Measurements from ENCODE around the gene CTLA4. TPM values are rescaled to one million over a fixed set of nuclear protein-coding genes. Genes with fewer than 3 reads are reported as not detected.
A peak's percentile ranks its signal among the peaks of the same experiment; 100 is the strongest.

CTLA4 gene
- total RNA-seq, 1 donor from 2014 or later = 118 TPM

- Mint-ChIP-seq H3K27ac (no peak overlapping the region), H3K4me1 (ENCODE audit: low read depth) (peaks cover 32% of the 10 kb centered on the region), H3K9me3 (peaks cover 40% of the 10 kb centered on the region), H3K36me3 (ENCODE audit: low read depth) (peaks cover 26% of the 10 kb centered on the region), H3K27me3 (ENCODE audit: insufficient read depth) (no peaks in the 10 kb centered on the region), H3K4me3 (no peak overlapping the region)
- no peak for DNase-seq (ENCODE audit: low spot score)
- intact Hi-C loops (cut with micrococcal nuclease) = loop anchor here (10.0 kb wide), 1 partner anchor 665 kb away; the partner anchor contains the start of gene CYP20A1
Observed at GRCh38 chr2:203900253-203900652, 32.7 kb downstream of the CTLA4 start.

- no peak overlapping the region for H3K27ac Mint-ChIP-seq
- H3K4me3 Mint-ChIP-seq = no peak overlapping the region
- no peaks in the 10 kb centered on the region for H3K27me3 Mint-ChIP-seq (ENCODE audit: insufficient read depth)
- intact Hi-C loops (cut with micrococcal nuclease) = loop anchor here (10.0 kb wide), 1 partner anchor 669 kb away; the partner anchor contains the start of gene CYP20A1
- H3K36me3 Mint-ChIP-seq (ENCODE audit: low read depth) = peaks cover 26% of the 10 kb centered on the region
- no peak for DNase-seq (ENCODE audit: low spot score)
- H3K9me3 Mint-ChIP-seq = peaks cover 40% of the 10 kb centered on the region
- peaks cover 12% of the 10 kb centered on the region for H3K4me1 Mint-ChIP-seq (ENCODE audit: low read depth)
Observed at GRCh38 chr2:203904022-203904421, 36.5 kb downstream of the CTLA4 start.

- Mint-ChIP-seq H3K27ac (no peak overlapping the region), H3K27me3 (ENCODE audit: insufficient read depth) (no peaks in the 10 kb centered on the region), H3K9me3 (peaks cover 31% of the 10 kb centered on the region), H3K4me1 (ENCODE audit: low read depth) (peaks cover 19% of the 10 kb centered on the region), H3K4me3 (no peak overlapping the region), H3K36me3 (ENCODE audit: low read depth) (peaks cover 16% of the 10 kb centered on the region)
- intact Hi-C loops (cut with micrococcal nuclease) = loop anchor here (5.0 to 10.0 kb wide), 2 partner anchors 253 to 671 kb away; partner anchors contain the start of gene CYP20A1
- DNase-seq (ENCODE audit: low spot score) = no peak
Observed at GRCh38 chr2:203905656-203906055, 38.1 kb downstream of the CTLA4 start.

GRCh38 chr2:203908066-203908796, 40.7 kb downstream of the CTLA4 start:
- no peak overlapping the region for H3K4me3 Mint-ChIP-seq
- DNase-seq (ENCODE audit: low spot score) = no peak
- H3K27me3 Mint-ChIP-seq (ENCODE audit: insufficient read depth) = no peaks in the 10 kb centered on the region
- H3K36me3 Mint-ChIP-seq (ENCODE audit: low read depth) = peaks cover 5% of the 10 kb centered on the region
- no peak overlapping the region for H3K27ac Mint-ChIP-seq
- peaks cover 11% of the 10 kb centered on the region for H3K9me3 Mint-ChIP-seq
- intact Hi-C loops (cut with micrococcal nuclease) = loop anchor here (5.0 to 10.0 kb wide), 2 partner anchors 256 to 673 kb away; partner anchors contain the start of gene CYP20A1
- peaks cover 19% of the 10 kb centered on the region for H3K4me1 Mint-ChIP-seq (ENCODE audit: low read depth)

- Mint-ChIP-seq H3K27ac (peak overlapping the region; percentile 62), H3K27me3 (ENCODE audit: insufficient read depth) (peaks cover under 1% of the 10 kb centered on the region), H3K4me1 (ENCODE audit: low read depth) (peaks cover 19% of the 10 kb centered on the region), H3K9me3 (peaks cover 8% of the 10 kb centered on the region), H3K36me3 (ENCODE audit: low read depth) (peaks cover 5% of the 10 kb centered on the region), H3K4me3 (no peak overlapping the region)
- DNase-seq (ENCODE audit: low spot score) = no peak
- intact Hi-C loops (cut with micrococcal nuclease) = loop anchor here (1.0 to 10.0 kb wide), 9 partner anchors 37 to 674 kb away; partner anchors contain the start of gene CYP20A1
Observed at GRCh38 chr2:203908797-203909185, 41.2 kb downstream of the CTLA4 start.

- H3K4me1 Mint-ChIP-seq (ENCODE audit: low read depth) = peaks cover 25% of the 10 kb centered on the region
- peaks cover 5% of the 10 kb centered on the region for H3K9me3 Mint-ChIP-seq
- no peak for DNase-seq (ENCODE audit: low spot score)
- peaks cover 5% of the 10 kb centered on the region for H3K36me3 Mint-ChIP-seq (ENCODE audit: low read depth)
- peak overlapping the region; percentile 62 for H3K27ac Mint-ChIP-seq
- intact Hi-C loops (cut with micrococcal nuclease) = loop anchor here (1.0 to 10.0 kb wide), 9 partner anchors 38 to 675 kb away; partner anchors contain the start of gene CYP20A1
- peak overlapping the region; percentile 41 for H3K4me3 Mint-ChIP-seq
- peaks cover 2% of the 10 kb centered on the region for H3K27me3 Mint-ChIP-seq (ENCODE audit: insufficient read depth)
Observed at GRCh38 chr2:203909261-203909967, 41.8 kb downstream of the CTLA4 start.

GRCh38 chr2:203909974-203910373, 42.4 kb downstream of the CTLA4 start:
- H3K4me3 Mint-ChIP-seq = peak overlapping the region; percentile 21
- intact Hi-C loops (cut with micrococcal nuclease) = loop anchor here (1.0 to 10.0 kb wide), 13 partner anchors 19 to 675 kb away; partner anchors contain the start of gene CYP20A1
- DNase-seq (ENCODE audit: low spot score) = no peak

GRCh38 chr2:203913947-203914346, 46.4 kb downstream of the CTLA4 start:
- Mint-ChIP-seq H3K36me3 (ENCODE audit: low read depth) (no peaks in the 10 kb centered on the region), H3K4me1 (ENCODE audit: low read depth) (peaks cover 61% of the 10 kb centered on the region), H3K4me3 (no peak overlapping the region), H3K27me3 (ENCODE audit: insufficient read depth) (peaks cover 2% of the 10 kb centered on the region), H3K9me3 (no peaks in the 10 kb centered on the region), H3K27ac (peak overlapping the region; percentile 25)
- intact Hi-C loops (cut with micrococcal nuclease) = loop anchor here (5.0 kb wide), 1 partner anchor 317 kb away; no protein-coding TSS in a partner anchor
- DNase-seq (ENCODE audit: low spot score) = no peak

More at GRCh38 chr2:203909974-203910373, 42.4 kb downstream of the CTLA4 start:
- Mint-ChIP-seq H3K27me3 (ENCODE audit: insufficient read depth) (peaks cover 2% of the 10 kb centered on the region), H3K9me3 (peaks cover under 1% of the 10 kb centered on the region), H3K27ac (peak overlapping the region; percentile 33), H3K4me1 (ENCODE audit: low read depth) (peaks cover 31% of the 10 kb centered on the region), H3K36me3 (ENCODE audit: low read depth) (peaks cover 2% of the 10 kb centered on the region)

GRCh38 chr2:203914546-203915182, 47.1 kb downstream of the CTLA4 start:
- intact Hi-C loops (cut with micrococcal nuclease) = loop anchor here (5.0 kb wide), 1 partner anchor 317 kb away; no protein-coding TSS in a partner anchor
- Mint-ChIP-seq H3K4me1 (ENCODE audit: low read depth) (peaks cover 54% of the 10 kb centered on the region), H3K9me3 (no peaks in the 10 kb centered on the region), H3K4me3 (no peak overlapping the region), H3K27ac (no peak overlapping the region), H3K36me3 (ENCODE audit: low read depth) (no peaks in the 10 kb centered on the region), H3K27me3 (ENCODE audit: insufficient read depth) (peaks cover 2% of the 10 kb centered on the region)
- DNase-seq (ENCODE audit: low spot score) = no peak

- peaks cover 2% of the 10 kb centered on the region for H3K27me3 Mint-ChIP-seq (ENCODE audit: insufficient read depth)
- intact Hi-C loops (cut with micrococcal nuclease) = no loop called here
- H3K36me3 Mint-ChIP-seq (ENCODE audit: low read depth) = no peaks in the 10 kb centered on the region
- no peak overlapping the region for H3K4me3 Mint-ChIP-seq
- H3K4me1 Mint-ChIP-seq (ENCODE audit: low read depth) = peaks cover 48% of the 10 kb centered on the region
- no peaks in the 10 kb centered on the region for H3K9me3 Mint-ChIP-seq
- no peak overlapping the region for H3K27ac Mint-ChIP-seq
- no peak for DNase-seq (ENCODE audit: low spot score)
Observed at GRCh38 chr2:203915256-203915655, 47.7 kb downstream of the CTLA4 start.

GRCh38 chr2:203916756-203917155, 49.2 kb downstream of the CTLA4 start:
- peaks cover 45% of the 10 kb centered on the region for H3K4me1 Mint-ChIP-seq (ENCODE audit: low read depth)
- H3K27ac Mint-ChIP-seq = peak overlapping the region; percentile 3
- H3K36me3 Mint-ChIP-seq (ENCODE audit: low read depth) = no peaks in the 10 kb centered on the region
- H3K4me3 Mint-ChIP-seq = no peak overlapping the region
- DNase-seq (ENCODE audit: low spot score) = no peak
- intact Hi-C loops (cut with micrococcal nuclease) = loop anchor here (2.0 kb wide), 1 partner anchor 18 kb away; no protein-coding TSS in a partner anchor
- H3K9me3 Mint-ChIP-seq = no peaks in the 10 kb centered on the region
- peaks cover 2% of the 10 kb centered on the region for H3K27me3 Mint-ChIP-seq (ENCODE audit: insufficient read depth)

- Mint-ChIP-seq H3K27ac (no peak overlapping the region), H3K4me3 (no peak overlapping the region), H3K9me3 (no peaks in the 10 kb centered on the region), H3K36me3 (ENCODE audit: low read depth) (no peaks in the 10 kb centered on the region), H3K27me3 (ENCODE audit: insufficient read depth) (peaks cover 4% of the 10 kb centered on the region), H3K4me1 (ENCODE audit: low read depth) (peaks cover 45% of the 10 kb centered on the region)
- intact Hi-C loops (cut with micrococcal nuclease) = no loop called here
- DNase-seq (ENCODE audit: low spot score) = no peak
Observed at GRCh38 chr2:203918264-203918663, 50.7 kb downstream of the CTLA4 start.

Data from activated T-helper 1 cell treated with anti-CD3 and anti-CD28 coated beads, Interleukin-12 subunit alpha, Interleukin-12 subunit beta, Interleukin-2, Interleukin-4 antibody, amounts not matched to agents 30 ng/mL and 10 ng/mL and 1 ng/mL, durations not matched to agents 14 hours and 24 hours and 36 hours (primary cell).